OCI-LY7 (cell line): ENCODE results near the gene ANO2. TPM values are rescaled to one million over a fixed set of nuclear protein-coding genes. Genes with fewer than 3 reads are reported as not detected.
A peak's percentile ranks its signal among the peaks of the same experiment; 100 is the strongest.

ENCODE experiments used
- BruUV-seq: library from RNA; stranded (reverse); fragments of 400-500 nt; replicated peaks from 2 replicates; lab custom pipeline; 2021; lab: Mats Ljungman, UMichigan
- CTCF ChIA-PET: fragments of 300-600 bp; sonication (Branson Sonifier 250); formaldehyde crosslinking; loops from one replicate; lab custom pipeline; 2022; ENCODE audit warnings: antibody characterized with exemption; ENCODE audit not compliant: unreplicated experiment; lab: Charles Lee
- POLR2A ChIA-PET: fragments of 300-600 bp; sonication (Branson Sonifier 250); formaldehyde crosslinking; loops from one replicate; lab custom pipeline; 2022; ENCODE audit warnings: antibody characterized with exemption; lab: Charles Lee
- DNase-seq: peaks from one replicate; pipeline ENCODE4 v3.0.0-alpha.2; 2015; ENCODE audit warnings: low spot score
- H2AFZ ChIP-seq: fragments of 200-600 bp; sonication (generic), shearing (Covaris generic); 2 replicates; pipeline ENCODE4 v1.6.1; 2014; ENCODE audit warnings: mild to moderate bottlenecking, antibody characterized with exemption, low read length, moderate library complexity
- H3K27ac ChIP-seq: fragments of 200-600 bp; sonication (generic); 2 replicates; pipeline ENCODE4 v1.5.1; 2014; ENCODE audit warnings: mixed run types, low read depth, mild to moderate bottlenecking, moderate library complexity, low read length, inconsistent platforms; ENCODE audit not compliant: poor library complexity, severe bottlenecking
- H3K36me3 ChIP-seq: fragments of 200-600 bp; sonication (generic); 2 replicates; pipeline ENCODE4 v1.6.1; 2014; ENCODE audit warnings: mild to moderate bottlenecking, antibody characterized with exemption, low read length, moderate library complexity, mixed read lengths; ENCODE audit not compliant: insufficient read depth
- H3K4me1 ChIP-seq: fragments of 200-600 bp; sonication (generic); 2 replicates; pipeline ENCODE4 v1.5.1; 2014; ENCODE audit warnings: mild to moderate bottlenecking, low read length; ENCODE audit not compliant: insufficient read depth, poor library complexity, severe bottlenecking
- H3K4me2 ChIP-seq: fragments of 200-600 bp; sonication (generic); 2 replicates; pipeline ENCODE4 v1.6.1; 2014; ENCODE audit warnings: mild to moderate bottlenecking, low read length
- H3K4me3 ChIP-seq: fragments of 200-600 bp; sonication (generic); 2 replicates; pipeline ENCODE4 v1.5.1; 2014; ENCODE audit warnings: mild to moderate bottlenecking, low read depth, low read length; ENCODE audit not compliant: poor library complexity, severe bottlenecking
- H3K79me2 ChIP-seq: fragments of 200-600 bp; sonication (generic); 2 replicates; pipeline ENCODE4 v1.6.1; 2016; ENCODE audit warnings: low read depth, mild to moderate bottlenecking, low read length, moderate library complexity, mixed read lengths; ENCODE audit not compliant: insufficient read depth
- H3K9me2 ChIP-seq: fragments of 200-600 bp; sonication (generic); 2 replicates; pipeline ENCODE4 v1.6.1; 2016; ENCODE audit warnings: mild to moderate bottlenecking, low read length, mixed read lengths; ENCODE audit not compliant: insufficient read depth
- H3K9me3 ChIP-seq: fragments of 200-600 bp; sonication (generic); 2 replicates; pipeline ENCODE4 v1.6.1; 2014; ENCODE audit warnings: mild to moderate bottlenecking, mixed run types, low read length, mixed read lengths
- H4K20me1 ChIP-seq: fragments of 200-600 bp; sonication (generic); 2 replicates; pipeline ENCODE4 v1.6.1; 2014; ENCODE audit warnings: mild to moderate bottlenecking, antibody characterized with exemption, low read length, moderate library complexity, mixed read lengths; ENCODE audit not compliant: insufficient read depth
- CTCF ChIP-seq: fragments of 200-600 bp; sonication (generic); conservative IDR thresholded peaks from 2 replicates; pipeline ENCODE4 v1.5.1; 2014; ENCODE audit warnings: mild to moderate bottlenecking, antibody characterized with exemption, low read length, moderate library complexity, mixed read lengths
- EZH2phosphoT487 ChIP-seq: fragments of 200-600 bp; sonication (generic); IDR thresholded peaks from 2 replicates; pipeline ENCODE4 v1.6.1; 2018; ENCODE audit warnings: low read depth, borderline replicate concordance, mild to moderate bottlenecking, mixed run types, antibody characterized with exemption, low read length, moderate library complexity, mixed read lengths
- intact Hi-C: fragments of 100-400 bp; cut with micrococcal nuclease; formaldehyde crosslinking; loops from one replicate; pipeline ENCODE4 v1.10.0; 2022; ENCODE audit not compliant: unreplicated experiment
- total RNA-seq, 2 experiments: library from RNA; depleted of rRNA in 1 of 2; stranded (reverse); fragments of >200 nt in 1 of 2; shearing (Covaris generic) in 1 of 2; gene quantifications; 2 replicates each; pipeline ENCODE4 v1.2.3, GENCODE V29; 2014 to 2022

Gene ANO2
- total RNA-seq, 2 experiments from 2014 or later: not detected

- intact Hi-C loops: no loop called here
- no peak for DNase-seq
- Histone ChIP-seq H3K36me3 (no peaks in the 10 kb centered on the region), H2AFZ (no peak overlapping the region), H3K4me2 (no peak overlapping the region), H3K79me2 (no peaks in the 10 kb centered on the region), H3K9me2 (no peaks in the 10 kb centered on the region), H3K4me3 (no peak overlapping the region), H3K9me3 (no peaks in the 10 kb centered on the region), H3K4me1 (no peaks in the 10 kb centered on the region), H4K20me1 (no peaks in the 10 kb centered on the region), H3K27ac (no peak overlapping the region)
- no peak for TF ChIP-seq EZH2phosphoT487
- TF ChIP-seq CTCF: no peak
- CTCF ChIA-PET: no interaction called here
- BruUV-seq: no TSS peak
- POLR2A ChIA-PET: interaction anchor here (0.7 kb wide), 1 partner anchor 1059 kb away, joined by 3 read pairs; no protein-coding TSS in a partner anchor
Observed at GRCh38 chr12:5691943-5692342, 253.1 kb downstream of the ANO2 start.

- ChIA-PET CTCF (no interaction called here), POLR2A (no interaction called here)
- Histone ChIP-seq H3K36me3 (no peaks in the 10 kb centered on the region), H3K9me3 (no peaks in the 10 kb centered on the region), H3K9me2 (no peaks in the 10 kb centered on the region), H3K4me3 (no peak overlapping the region), H3K4me1 (no peaks in the 10 kb centered on the region), H2AFZ (no peak overlapping the region), H3K4me2 (no peak overlapping the region), H3K27ac (no peak overlapping the region), H3K79me2 (no peaks in the 10 kb centered on the region), H4K20me1 (no peaks in the 10 kb centered on the region)
- TF ChIP-seq CTCF: no peak
- TF ChIP-seq EZH2phosphoT487: no peak
- BruUV-seq: no TSS peak
- DNase-seq: no peak
- intact Hi-C loops: no loop called here
Observed at GRCh38 chr12:5690240-5690639, 254.8 kb downstream of the ANO2 start.

- Histone ChIP-seq H4K20me1 (no peaks in the 10 kb centered on the region), H3K4me1 (no peaks in the 10 kb centered on the region), H3K9me3 (no peaks in the 10 kb centered on the region), H3K79me2 (no peaks in the 10 kb centered on the region), H2AFZ (no peak overlapping the region), H3K4me2 (no peak overlapping the region), H3K9me2 (no peaks in the 10 kb centered on the region), H3K36me3 (no peaks in the 10 kb centered on the region), H3K27ac (no peak overlapping the region), H3K4me3 (no peak overlapping the region)
- no TSS peak for BruUV-seq
- ChIA-PET POLR2A (no interaction called here), CTCF (no interaction called here)
- no peak for DNase-seq
- intact Hi-C loops: no loop called here
- TF ChIP-seq EZH2phosphoT487: no peak
- TF ChIP-seq CTCF: peak; percentile 8; the same call in 1 of the 2 replicates
Observed at GRCh38 chr12:5689773-5690172, 255.3 kb downstream of the ANO2 start.
